T-helper 17 cell (primary cell): Measurements from ENCODE around the gene MEIS2. TPM values are rescaled to one million over a fixed set of nuclear protein-coding genes. Genes with fewer than 3 reads are reported as not detected.

Experiments
- ATAC-seq: fragments of 150-1000 bp; cut with Tn5 transposase; 2 replicates; pipeline ENCODE4 v1.10.0; 2021; ENCODE audit warnings: mild to moderate bottlenecking, moderate library complexity
- DNase-seq, 3 donors: peaks; one replicate each; pipeline versions ENCODE4 v3.0.0 to v3.0.0-alpha.2; 2020 to 2021
- H3K9me3 ChIP-seq: one replicate; pipeline ENCODE4 v1.7.0; 2013; ENCODE audit warnings: low read length, mild to moderate bottlenecking; ENCODE audit not compliant: control insufficient read depth, poor library complexity, severe bottlenecking
- H3K27ac Mint-ChIP-seq: one replicate; pipeline ENCODE4 v1.8.0; 2022; ENCODE audit warnings: mild to moderate bottlenecking, moderate library complexity, mixed read lengths
- H3K27me3 Mint-ChIP-seq: one replicate; pipeline ENCODE4 v1.8.0; 2022; ENCODE audit warnings: mixed read lengths
- H3K36me3 Mint-ChIP-seq: one replicate; pipeline ENCODE4 v1.8.0; 2022; ENCODE audit warnings: low read depth, mixed read lengths
- H3K4me1 Mint-ChIP-seq: one replicate; pipeline ENCODE4 v1.8.0; 2022; ENCODE audit warnings: mild to moderate bottlenecking, mixed read lengths
- H3K4me3 Mint-ChIP-seq: one replicate; pipeline ENCODE4 v1.8.0; 2022; ENCODE audit warnings: mild to moderate bottlenecking, moderate library complexity, mixed read lengths
- total RNA-seq, 4 donors: library from RNA in 2 of 4; stranded (reverse) in 2 of 4; gene quantifications; one replicate each; pipeline ENCODE4 v1.2.3 and lab custom pipeline; 2022 to 2026

Gene MEIS2
- total RNA-seq, 2 donors from 2014 or later: not detected

GRCh38 chr15:37045859-37046740 is 54.2 kb downstream of the MEIS2 start:
- no peaks in the 10 kb centered on the region for H3K9me3 ChIP-seq
- ATAC-seq (no peak), DNase-seq (no peak)
- H3K4me3 Mint-ChIP-seq: no peak overlapping the region
- no peak overlapping the region for H3K27ac Mint-ChIP-seq
- H3K36me3 Mint-ChIP-seq: no peaks in the 10 kb centered on the region
- H3K27me3 Mint-ChIP-seq: peaks cover 11% of the 10 kb centered on the region
- H3K4me1 Mint-ChIP-seq: no peaks in the 10 kb centered on the region

GRCh38 chr15:37044915-37045648 is 55.3 kb downstream of the MEIS2 start:
- ATAC-seq: no peak
- Mint-ChIP-seq H3K4me3 (no peak overlapping the region), H3K4me1 (no peaks in the 10 kb centered on the region), H3K27ac (no peak overlapping the region), H3K36me3 (no peaks in the 10 kb centered on the region), H3K27me3 (peaks cover 15% of the 10 kb centered on the region)
- no peaks in the 10 kb centered on the region for H3K9me3 ChIP-seq
- no peak for DNase-seq

GRCh38 chr15:37041836-37042235 is 58.5 kb downstream of the MEIS2 start:
- Mint-ChIP-seq H3K4me3 (no peak overlapping the region), H3K27me3 (peaks cover 20% of the 10 kb centered on the region), H3K36me3 (no peaks in the 10 kb centered on the region), H3K27ac (no peak overlapping the region), H3K4me1 (no peaks in the 10 kb centered on the region)
- no peaks in the 10 kb centered on the region for H3K9me3 ChIP-seq
- ATAC-seq (no peak), DNase-seq (no peak)

GRCh38 chr15:37041042-37041441 is 59.3 kb downstream of the MEIS2 start:
- Mint-ChIP-seq H3K36me3 (no peaks in the 10 kb centered on the region), H3K4me3 (no peak overlapping the region), H3K4me1 (no peaks in the 10 kb centered on the region), H3K27ac (no peak overlapping the region), H3K27me3 (peaks cover 17% of the 10 kb centered on the region)
- H3K9me3 ChIP-seq: no peaks in the 10 kb centered on the region
- ATAC-seq: no peak
- DNase-seq: no peak

- Mint-ChIP-seq H3K4me1 (no peaks in the 10 kb centered on the region), H3K27me3 (peaks cover 13% of the 10 kb centered on the region), H3K27ac (no peak overlapping the region), H3K4me3 (no peak overlapping the region), H3K36me3 (no peaks in the 10 kb centered on the region)
- ATAC-seq (no peak), DNase-seq (no peak)
- no peaks in the 10 kb centered on the region for H3K9me3 ChIP-seq
Observed at GRCh38 chr15:37040072-37040742, 60.1 kb downstream of the MEIS2 start.

- Mint-ChIP-seq H3K27ac (no peak overlapping the region), H3K4me3 (no peak overlapping the region), H3K4me1 (no peaks in the 10 kb centered on the region), H3K27me3 (peaks cover 13% of the 10 kb centered on the region), H3K36me3 (no peaks in the 10 kb centered on the region)
- ATAC-seq: no peak
- DNase-seq: no peak
- no peaks in the 10 kb centered on the region for H3K9me3 ChIP-seq
Observed at GRCh38 chr15:37038716-37039106, 61.6 kb downstream of the MEIS2 start.

GRCh38 chr15:37037850-37038715 is 62.3 kb downstream of the MEIS2 start:
- Mint-ChIP-seq H3K27ac (no peak overlapping the region), H3K27me3 (peaks cover 13% of the 10 kb centered on the region), H3K4me1 (no peaks in the 10 kb centered on the region), H3K36me3 (no peaks in the 10 kb centered on the region), H3K4me3 (no peak overlapping the region)
- H3K9me3 ChIP-seq: no peaks in the 10 kb centered on the region
- ATAC-seq (no peak), DNase-seq (no peak)

- Mint-ChIP-seq H3K27me3 (peaks cover 13% of the 10 kb centered on the region), H3K4me1 (no peaks in the 10 kb centered on the region), H3K27ac (no peak overlapping the region), H3K4me3 (no peak overlapping the region), H3K36me3 (no peaks in the 10 kb centered on the region)
- no peak for ATAC-seq
- no peaks in the 10 kb centered on the region for H3K9me3 ChIP-seq
- DNase-seq: no peak
Observed at GRCh38 chr15:37037071-37037655, 63.2 kb downstream of the MEIS2 start.

- DNase-seq: no peak
Observed at GRCh38 chr15:37034835-37035748, 65.3 kb downstream of the MEIS2 start.

GRCh38 chr15:37034392-37034791 is 66.0 kb downstream of the MEIS2 start:
- H3K27me3 Mint-ChIP-seq: peaks cover 9% of the 10 kb centered on the region
- no peaks in the 10 kb centered on the region for H3K4me1 Mint-ChIP-seq
- DNase-seq (no peak), ATAC-seq (no peak)
- H3K9me3 ChIP-seq: no peaks in the 10 kb centered on the region
- no peaks in the 10 kb centered on the region for H3K36me3 Mint-ChIP-seq
- no peak overlapping the region for H3K27ac Mint-ChIP-seq
- H3K4me3 Mint-ChIP-seq: no peak overlapping the region

More at GRCh38 chr15:37034835-37035748, 65.3 kb downstream of the MEIS2 start:
- ATAC-seq: no peak
- Mint-ChIP-seq H3K27me3 (peaks cover 9% of the 10 kb centered on the region), H3K4me3 (no peak overlapping the region), H3K36me3 (no peaks in the 10 kb centered on the region), H3K27ac (no peak overlapping the region), H3K4me1 (no peaks in the 10 kb centered on the region)
- H3K9me3 ChIP-seq: no peaks in the 10 kb centered on the region

GRCh38 chr15:37032091-37032775 is 68.1 kb downstream of the MEIS2 start:
- no peak overlapping the region for H3K27ac Mint-ChIP-seq

More at GRCh38 chr15:37032091-37032775, 68.1 kb downstream of the MEIS2 start:
- Mint-ChIP-seq H3K4me3 (no peak overlapping the region), H3K36me3 (no peaks in the 10 kb centered on the region), H3K4me1 (no peaks in the 10 kb centered on the region), H3K27me3 (peaks cover 8% of the 10 kb centered on the region)
- ATAC-seq (no peak), DNase-seq (no peak)
- no peaks in the 10 kb centered on the region for H3K9me3 ChIP-seq
